Activated CD8-positive, alpha-beta T cell treated with anti-CD3 and anti-CD28 coated beads for 36 hours (primary cell): ENCODE data around the gene RPL32. TPM values are rescaled to one million over a fixed set of nuclear protein-coding genes. Genes with fewer than 3 reads are reported as not detected.

Experiments
- ATAC-seq: fragments of 200-7000 bp; cut with Tn5 transposase; one replicate; pipeline ENCODE4 v1.10.0; 2021; ENCODE audit warnings: mild to moderate bottlenecking, moderate library complexity
- CTCF ChIA-PET: fragments of 350-600 bp; sonication (Branson Sonifier 250); formaldehyde crosslinking; loops from one replicate; lab custom pipeline; 2021; ENCODE audit warnings: antibody characterized with exemption; lab: Charles Lee
- POLR2A ChIA-PET: fragments of 350-600 bp; sonication (Branson Sonifier 250); formaldehyde crosslinking; loops from one replicate; lab custom pipeline; 2021; ENCODE audit warnings: antibody characterized with exemption; lab: Charles Lee
- DNase-seq: peaks from one replicate; pipeline ENCODE4 v3.0.0-alpha.2; 2020
- H3K27ac Mint-ChIP-seq: one replicate; pipeline ENCODE4 v1.8.0; 2021; ENCODE audit warnings: mild to moderate bottlenecking, mixed read lengths
- H3K27me3 Mint-ChIP-seq: one replicate; pipeline ENCODE4 v1.8.0; 2021; ENCODE audit warnings: mixed read lengths
- H3K36me3 Mint-ChIP-seq: one replicate; pipeline ENCODE4 v1.8.0; 2021; ENCODE audit warnings: low read depth, mixed read lengths
- H3K4me1 Mint-ChIP-seq: one replicate; pipeline ENCODE4 v1.8.0; 2021; ENCODE audit warnings: low read depth, mixed read lengths
- H3K4me3 Mint-ChIP-seq: one replicate; pipeline ENCODE4 v1.8.0; 2021; ENCODE audit warnings: mild to moderate bottlenecking, moderate library complexity, mixed read lengths
- H3K9me3 Mint-ChIP-seq: one replicate; pipeline ENCODE4 v1.8.0; 2021; ENCODE audit warnings: mixed read lengths
- CTCF ChIP-seq: fragments of 200-600 bp; IDR thresholded peaks from one replicate; pipeline ENCODE4 v1.8.0; 2022; ENCODE audit warnings: antibody characterized with exemption, mild to moderate bottlenecking
- intact Hi-C: fragments of 100-400 bp; cut with micrococcal nuclease; formaldehyde crosslinking; loops from one replicate; pipeline ENCODE4 v1.10.0; 2022
- total RNA-seq, 2 experiments: library from RNA; stranded (reverse); gene quantifications; one replicate each; pipeline ENCODE4 v1.2.3, GENCODE V29; 2021

The RPL32 gene
- total RNA-seq, 2 experiments from 2014 or later: 2,861 to 2,981 TPM

- ATAC-seq: peak; percentile 100
- Mint-ChIP-seq H3K27me3 (no peaks in the 10 kb centered on the region), H3K27ac (peak overlapping the region; percentile 54), H3K9me3 (no peaks in the 10 kb centered on the region), H3K4me1 (peaks cover 7% of the 10 kb centered on the region), H3K4me3 (peak overlapping the region; percentile 59), H3K36me3 (no peaks in the 10 kb centered on the region)
- ChIA-PET POLR2A (interaction anchor here (0.6 to 15.2 kb wide), 7 partner anchors 9 to 642 kb away, joined by 3 to 155 read pairs (median 5); partner anchors contain the start of gene CAND2), CTCF (interaction anchor here (0.6 to 4.2 kb wide), 32 partner anchors 8 to 332 kb away, joined by 3 to 38 read pairs (median 5); partner anchors contain the start of genes CAND2 and RPL32)
- peak; percentile 97 for DNase-seq
- intact Hi-C loops: no loop called here
- TF ChIP-seq CTCF: peak; percentile 96
Measured at GRCh38 chr3:12810013-12810780, 31.2 kb downstream of the RPL32 start.

GRCh38 chr3:12809435-12809834 is 31.9 kb downstream of the RPL32 start:
- no peaks in the 10 kb centered on the region for H3K36me3 Mint-ChIP-seq
- ChIA-PET POLR2A (interaction anchor here (1.2 to 3.0 kb wide), 4 partner anchors 9 to 31 kb away, joined by 3 to 15 read pairs (median 8); partner anchors contain the start of gene CAND2), CTCF (interaction anchor here (0.7 to 4.2 kb wide), 16 partner anchors 10 to 90 kb away, joined by 3 to 38 read pairs (median 10); partner anchors contain the start of genes CAND2 and RPL32)
- no peak for TF ChIP-seq CTCF
- no peak for ATAC-seq
- peak overlapping the region; percentile 7 for H3K4me3 Mint-ChIP-seq
- H3K4me1 Mint-ChIP-seq: peaks cover 7% of the 10 kb centered on the region
- intact Hi-C loops: no loop called here
- no peaks in the 10 kb centered on the region for H3K9me3 Mint-ChIP-seq
- H3K27ac Mint-ChIP-seq: no peak overlapping the region
- no peaks in the 10 kb centered on the region for H3K27me3 Mint-ChIP-seq
- no peak for DNase-seq

DNA sequence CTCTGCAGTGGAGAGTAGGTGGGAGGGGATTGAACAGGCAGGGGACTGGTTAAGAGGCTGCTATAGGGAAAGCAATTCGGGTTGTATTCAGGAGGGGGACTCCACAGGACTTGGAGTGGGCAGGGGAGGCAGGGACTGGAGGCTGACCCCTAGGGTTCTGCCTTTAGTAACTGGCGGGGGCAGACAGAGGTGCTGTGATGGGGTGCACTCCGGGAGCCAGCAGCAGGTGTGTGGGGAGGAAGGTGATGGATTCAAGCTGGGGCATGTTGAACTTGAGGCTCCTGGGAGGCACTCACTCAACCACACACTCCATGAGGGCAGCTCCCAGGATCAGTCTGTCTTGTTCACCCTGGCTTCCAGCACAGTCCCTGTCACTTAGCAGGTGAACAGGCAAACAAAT is 32.4 kb downstream of the RPL32 start:
- intact Hi-C loops: no loop called here
- POLR2A ChIA-PET: interaction anchor here (1.2 to 3.0 kb wide), 3 partner anchors 13 to 32 kb away, joined by 3 to 15 read pairs (median 12); partner anchors contain the start of gene CAND2
- no peak overlapping the region for H3K4me3 Mint-ChIP-seq
- TF ChIP-seq CTCF: no peak
- H3K4me1 Mint-ChIP-seq: peaks cover 7% of the 10 kb centered on the region
- H3K36me3 Mint-ChIP-seq: no peaks in the 10 kb centered on the region
- no peak overlapping the region for H3K27ac Mint-ChIP-seq
- no peaks in the 10 kb centered on the region for H3K9me3 Mint-ChIP-seq
- DNase-seq: no peak
- CTCF ChIA-PET: interaction anchor here (1.8 to 4.2 kb wide), 8 partner anchors 9 to 41 kb away, joined by 5 to 38 read pairs (median 18); partner anchors contain the start of gene CAND2
- ATAC-seq: no peak
- no peaks in the 10 kb centered on the region for H3K27me3 Mint-ChIP-seq

GRCh38 chr3:12808587-12808986 is 32.8 kb downstream of the RPL32 start:
- no peak overlapping the region for H3K27ac Mint-ChIP-seq
- intact Hi-C loops: no loop called here

More at GRCh38 chr3:12808587-12808986, 32.8 kb downstream of the RPL32 start:
- ATAC-seq: no peak
- Mint-ChIP-seq H3K27me3 (no peaks in the 10 kb centered on the region), H3K4me3 (no peak overlapping the region), H3K36me3 (no peaks in the 10 kb centered on the region), H3K4me1 (peaks cover 7% of the 10 kb centered on the region), H3K9me3 (no peaks in the 10 kb centered on the region)
- POLR2A ChIA-PET: interaction anchor here (0.6 to 2.8 kb wide), 3 partner anchors 24 to 32 kb away, joined by 3 to 12 read pairs (median 3); no protein-coding TSS in a partner anchor
- no peak for DNase-seq
- no peak for TF ChIP-seq CTCF
- CTCF ChIA-PET: interaction anchor here (2.7 to 4.2 kb wide), 4 partner anchors 9 to 21 kb away, joined by 13 to 38 read pairs (median 30); partner anchors contain the start of gene CAND2
